HCT116 (cell line): Measurements from ENCODE around the gene ZNF888. TPM values are rescaled to one million over a fixed set of nuclear protein-coding genes. Genes with fewer than 3 reads are reported as not detected.

Experiments used
- ATAC-seq: fragments of 200-7000 bp; cut with Tn5 transposase; 2 replicates; pipeline ENCODE4 v1.9.1; 2020; ENCODE audit warnings: mild to moderate bottlenecking, moderate library complexity
- BruUV-seq: library from RNA; stranded (reverse); fragments of 400-500 nt; replicated peaks from 2 replicates; lab custom pipeline; 2021; lab: Mats Ljungman, UMichigan
- CTCF ChIA-PET: fragments of 300-600 bp; sonication (Branson Sonifier 250); formaldehyde crosslinking; loops from one replicate; lab custom pipeline; 2021; ENCODE audit warnings: antibody characterized with exemption; lab: Charles Lee
- POLR2A ChIA-PET: fragments of 300-600, 350-600 bp; sonication (Branson Sonifier 250); formaldehyde crosslinking; loops from one replicate; lab custom pipeline; 2021; ENCODE audit warnings: antibody characterized with exemption; lab: Charles Lee
- RAD21 ChIA-PET, 2 experiments: fragments of 300-600 bp; sonication (Branson Sonifier 250); formaldehyde crosslinking; loops; one replicate each; lab custom pipeline; 2023; ENCODE audit warnings: low total read pairs in 2 of 2; ENCODE audit not compliant: uncharacterized antibody in 2 of 2, unreplicated experiment in 2 of 2, low non-redundant PET in 1 of 2; lab: Charles Lee
- DNase-seq: peaks from one replicate; pipeline ENCODE4 v3.0.0-alpha.2; 2010; ENCODE audit warnings: low read depth, low spot score
- H2AFZ ChIP-seq: fragments of 200-600 bp; shearing (Covaris generic), sonication (generic); 2 replicates; pipeline ENCODE4 v1.6.1; 2017; ENCODE audit warnings: low read depth, mixed run types, mixed read lengths, antibody characterized with exemption, low read length; ENCODE audit not compliant: poor library complexity, severe bottlenecking
- H3K27ac ChIP-seq: 2 replicates; pipeline ENCODE4 v1.5.1; 2012; ENCODE audit warnings: low read depth, low read length
- H3K27me3 ChIP-seq: fragments of 200-600 bp; sonication (generic); 2 replicates; pipeline ENCODE4 v1.6.1; 2016; ENCODE audit warnings: mixed run types, low read length, mixed read lengths; ENCODE audit not compliant: insufficient read depth
- H3K36me3 ChIP-seq, 2 experiments: fragments of 200-500 bp in 1 of 2; fragments of 200-600 bp in 1 of 2; sonication (Bioruptor generic) in 1 of 2; sonication (generic) in 1 of 2; 2 replicates each; pipeline versions ENCODE4 v1.5.1 to v1.6.1; 2014 to 2016; ENCODE audit warnings: low read length in 2 of 2, inconsistent platforms in 1 of 2, mixed read lengths in 1 of 2, mixed run types in 1 of 2; ENCODE audit not compliant: insufficient read depth in 2 of 2, control insufficient read depth in 1 of 2
- H3K4me1 ChIP-seq, 2 experiments: fragments of 200-600 bp in 1 of 2; sonication (generic) in 1 of 2; 2 replicates each; pipeline versions ENCODE4 v1.5.1 to v1.6.1; 2012 to 2017; ENCODE audit warnings: low read length in 2 of 2, inconsistent platforms in 1 of 2, mild to moderate bottlenecking in 1 of 2, mixed read lengths in 1 of 2, mixed run types in 1 of 2, moderate library complexity in 1 of 2; ENCODE audit not compliant: insufficient read depth in 2 of 2, control insufficient read depth in 1 of 2
- H3K4me2 ChIP-seq: fragments of 200-600 bp; sonication (generic); 2 replicates; pipeline ENCODE4 v1.6.1; 2017; ENCODE audit warnings: mixed run types, low read length, mixed read lengths
- H3K4me3 ChIP-seq, 2 experiments: fragments of 200-600 bp in 1 of 2; sonication (generic) in 1 of 2; replicated peaks in 1 of 2; 2 replicates each; pipeline ENCODE4 v1.5.1; 2011 to 2016; ENCODE audit warnings: low read length in 2 of 2, control low read depth in 1 of 2, low read depth in 1 of 2, mild to moderate bottlenecking in 1 of 2, mixed read lengths in 1 of 2, mixed run types in 1 of 2
- H3K79me2 ChIP-seq: fragments of 200-600 bp; sonication (generic); 2 replicates; pipeline ENCODE4 v1.6.1; 2017; ENCODE audit warnings: mild to moderate bottlenecking, mixed run types, low read length, moderate library complexity, mixed read lengths; ENCODE audit not compliant: insufficient read depth
- H3K9ac ChIP-seq: fragments of 200-600 bp; sonication (generic); 2 replicates; pipeline ENCODE4 v1.6.1; 2016; ENCODE audit warnings: low read length, mixed read lengths
- H3K9me2 ChIP-seq: fragments of 200-600 bp; sonication (generic), shearing (Covaris generic); 2 replicates; pipeline ENCODE4 v1.6.1; 2017; ENCODE audit warnings: mixed run types, mild to moderate bottlenecking, moderate library complexity; ENCODE audit not compliant: insufficient read depth
- H3K9me3 ChIP-seq, 2 experiments: fragments of 200-500 bp in 1 of 2; fragments of 200-600 bp in 1 of 2; sonication (Bioruptor generic) in 1 of 2; sonication (generic) in 1 of 2; 2 replicates each; pipeline ENCODE4 v1.6.1; 2014 to 2017; ENCODE audit warnings: low read length in 2 of 2, mixed read lengths in 2 of 2, inconsistent platforms in 1 of 2, low read depth in 1 of 2, mild to moderate bottlenecking in 1 of 2, mixed run types in 1 of 2, moderate library complexity in 1 of 2; ENCODE audit not compliant: control insufficient read depth in 1 of 2, insufficient read depth in 1 of 2
- H4K20me1 ChIP-seq: fragments of 200-600 bp; sonication (generic), shearing (Covaris generic); 2 replicates; pipeline ENCODE4 v1.6.1; 2017; ENCODE audit warnings: mixed run types, mild to moderate bottlenecking, moderate library complexity; ENCODE audit not compliant: insufficient read depth
- CEBPB ChIP-seq: IDR thresholded peaks from 2 replicates; pipeline ENCODE4 v1.6.1; 2012; ENCODE audit warnings: low read depth
- EGR1 ChIP-seq: IDR thresholded peaks from 2 replicates; pipeline ENCODE4 v1.6.1; 2012; ENCODE audit warnings: low read depth
- ELF1 ChIP-seq: IDR thresholded peaks from 2 replicates; pipeline ENCODE4 v1.6.1; 2012; ENCODE audit warnings: low read depth, borderline replicate concordance
- EZH2 ChIP-seq: fragments of 200-600 bp; sonication (generic); IDR thresholded peaks from 2 replicates; pipeline ENCODE4 v1.6.1; 2017; ENCODE audit warnings: antibody characterized with exemption, mixed run types
- FOSL1 ChIP-seq: IDR thresholded peaks from 2 replicates; pipeline ENCODE4 v1.6.1; 2012; ENCODE audit warnings: low read depth
- JUND ChIP-seq: IDR thresholded peaks from 2 replicates; pipeline ENCODE4 v1.6.1; 2012
- POLR2A ChIP-seq: IDR thresholded peaks from 2 replicates; pipeline ENCODE4 v1.7.0; 2011; ENCODE audit warnings: borderline replicate concordance; ENCODE audit not compliant: insufficient read depth, insufficient read length; ENCODE audit errors: extremely low read depth
- POLR2AphosphoS5 ChIP-seq: IDR thresholded peaks from 2 replicates; pipeline ENCODE4 v1.6.1; 2011; ENCODE audit warnings: mild to moderate bottlenecking, low read depth, low read length, moderate library complexity
- SIN3A ChIP-seq: IDR thresholded peaks from 2 replicates; pipeline ENCODE4 v1.6.1; 2012; ENCODE audit warnings: low read depth
- SP1 ChIP-seq: IDR thresholded peaks from 2 replicates; pipeline ENCODE4 v1.6.1; 2012; ENCODE audit warnings: low read depth
- TCF7L2 ChIP-seq: IDR thresholded peaks from 2 replicates; pipeline ENCODE4 v1.7.0; 2011; ENCODE audit warnings: borderline replicate concordance, inconsistent platforms; ENCODE audit not compliant: insufficient read depth, insufficient read length; ENCODE audit errors: extremely low read depth
- ZNF274 ChIP-seq: fragments of 200-500 bp; sonication (Bioruptor generic); IDR thresholded peaks from 2 replicates; pipeline ENCODE4 v1.6.1; 2014; ENCODE audit warnings: mild to moderate bottlenecking, low read depth, low read length, inconsistent platforms
- intact Hi-C: fragments of 100-400 bp; cut with micrococcal nuclease; formaldehyde crosslinking; loops from 2 replicates; pipeline ENCODE4 v1.10.0; 2022
- total RNA-seq: library from RNA; stranded (reverse); gene quantifications from one replicate; pipeline ENCODE4 v1.2.1, GENCODE V29; 2021; ENCODE audit not compliant: unreplicated experiment
- TF ChIP-seq, protein P1 (sequence below): IDR thresholded peaks from 2 replicates; pipeline ENCODE4 v1.6.1; 2012
- TF ChIP-seq, protein P2 (sequence below): IDR thresholded peaks from 2 replicates; pipeline ENCODE4 v1.6.1; 2012; ENCODE audit warnings: low read depth
- TF ChIP-seq, protein P3 (sequence below): IDR thresholded peaks from 2 replicates; pipeline ENCODE4 v1.6.1; 2012

Gene ZNF888
- total RNA-seq, 1 experiment from 2014 or later = 6.4 TPM

DNA sequence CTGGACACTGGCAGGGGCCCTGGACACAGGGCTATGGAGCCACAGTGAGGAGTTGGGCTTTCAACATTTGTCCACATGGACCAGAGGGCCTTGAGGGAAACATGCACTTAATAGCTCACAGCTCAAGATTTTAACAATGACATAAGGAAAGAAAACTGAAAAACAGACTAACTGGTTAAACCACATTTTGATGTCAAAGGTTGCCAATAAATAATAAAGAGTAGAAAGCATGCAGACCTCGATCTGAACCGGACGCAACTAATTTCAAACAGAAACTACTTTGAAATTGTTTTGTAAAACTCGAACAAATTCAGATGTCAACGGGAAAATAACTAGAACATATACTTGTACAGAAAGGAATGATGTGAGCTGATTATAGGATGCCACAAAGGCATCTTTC lies 15.5 kb upstream of the ZNF888 start:
- CTCF ChIA-PET = no interaction called here
- ATAC-seq = no peak
- peaks cover 5 to 12% of the 10 kb centered on the region in 2 experiments; a peak in 2 of 4 replicates for H3K4me1 ChIP-seq

More for the DNA sequence above, 15.5 kb upstream of the ZNF888 start:
- no peak for DNase-seq
- no peak overlapping the region for H3K4me2 ChIP-seq
- peaks cover 23% of the 10 kb centered on the region for H3K79me2 ChIP-seq
- no TSS peak for BruUV-seq
- no peaks in the 10 kb centered on the region for H3K9me2 ChIP-seq
- H3K27me3 ChIP-seq = no peaks in the 10 kb centered on the region
- no peaks in the 10 kb centered on the region for H4K20me1 ChIP-seq
- H3K9me3 ChIP-seq = peaks cover 0 to 18% of the 10 kb centered on the region in 2 experiments; a peak in 2 of 4 replicates
- H2AFZ ChIP-seq = no peak overlapping the region
- peaks cover 0 to 3% of the 10 kb centered on the region in 2 experiments; a peak in 1 of 4 replicates for H3K36me3 ChIP-seq
- H3K27ac ChIP-seq = no peak overlapping the region
- no peak overlapping the region for H3K4me3 ChIP-seq
- ChIA-PET RAD21 (no interaction called here), POLR2A (interaction anchor here (0.8 kb wide), 1 partner anchor 398 kb away, joined by 3 read pairs; no protein-coding TSS in a partner anchor)
- TF ChIP-seq SIN3A (no peak), POLR2AphosphoS5 (no peak), POLR2A (no peak), EZH2 (no peak), ELF1 (no peak), ZNF274 (no peak), SP1 (no peak), CEBPB (no peak), JUND (no peak), FOSL1 (no peak), TCF7L2 (no peak), EGR1 (no peak)
- TF ChIP-seq, protein P1, sequence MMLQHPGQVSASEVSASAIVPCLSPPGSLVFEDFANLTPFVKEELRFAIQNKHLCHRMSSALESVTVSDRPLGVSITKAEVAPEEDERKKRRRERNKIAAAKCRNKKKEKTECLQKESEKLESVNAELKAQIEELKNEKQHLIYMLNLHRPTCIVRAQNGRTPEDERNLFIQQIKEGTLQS = no peak
- TF ChIP-seq, protein P2, sequence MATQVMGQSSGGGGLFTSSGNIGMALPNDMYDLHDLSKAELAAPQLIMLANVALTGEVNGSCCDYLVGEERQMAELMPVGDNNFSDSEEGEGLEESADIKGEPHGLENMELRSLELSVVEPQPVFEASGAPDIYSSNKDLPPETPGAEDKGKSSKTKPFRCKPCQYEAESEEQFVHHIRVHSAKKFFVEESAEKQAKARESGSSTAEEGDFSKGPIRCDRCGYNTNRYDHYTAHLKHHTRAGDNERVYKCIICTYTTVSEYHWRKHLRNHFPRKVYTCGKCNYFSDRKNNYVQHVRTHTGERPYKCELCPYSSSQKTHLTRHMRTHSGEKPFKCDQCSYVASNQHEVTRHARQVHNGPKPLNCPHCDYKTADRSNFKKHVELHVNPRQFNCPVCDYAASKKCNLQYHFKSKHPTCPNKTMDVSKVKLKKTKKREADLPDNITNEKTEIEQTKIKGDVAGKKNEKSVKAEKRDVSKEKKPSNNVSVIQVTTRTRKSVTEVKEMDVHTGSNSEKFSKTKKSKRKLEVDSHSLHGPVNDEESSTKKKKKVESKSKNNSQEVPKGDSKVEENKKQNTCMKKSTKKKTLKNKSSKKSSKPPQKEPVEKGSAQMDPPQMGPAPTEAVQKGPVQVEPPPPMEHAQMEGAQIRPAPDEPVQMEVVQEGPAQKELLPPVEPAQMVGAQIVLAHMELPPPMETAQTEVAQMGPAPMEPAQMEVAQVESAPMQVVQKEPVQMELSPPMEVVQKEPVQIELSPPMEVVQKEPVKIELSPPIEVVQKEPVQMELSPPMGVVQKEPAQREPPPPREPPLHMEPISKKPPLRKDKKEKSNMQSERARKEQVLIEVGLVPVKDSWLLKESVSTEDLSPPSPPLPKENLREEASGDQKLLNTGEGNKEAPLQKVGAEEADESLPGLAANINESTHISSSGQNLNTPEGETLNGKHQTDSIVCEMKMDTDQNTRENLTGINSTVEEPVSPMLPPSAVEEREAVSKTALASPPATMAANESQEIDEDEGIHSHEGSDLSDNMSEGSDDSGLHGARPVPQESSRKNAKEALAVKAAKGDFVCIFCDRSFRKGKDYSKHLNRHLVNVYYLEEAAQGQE = no peak
- TF ChIP-seq, protein P3, sequence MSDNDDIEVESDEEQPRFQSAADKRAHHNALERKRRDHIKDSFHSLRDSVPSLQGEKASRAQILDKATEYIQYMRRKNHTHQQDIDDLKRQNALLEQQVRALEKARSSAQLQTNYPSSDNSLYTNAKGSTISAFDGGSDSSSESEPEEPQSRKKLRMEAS = no peak
- no peak overlapping the region for H3K9ac ChIP-seq
- intact Hi-C loops = no loop called here
